ENCODE measurements around the gene SGSM1.

GRCh38 chr22:24951942-24952836, 146.2 kb downstream of the SGSM1 start, which contains the start of gene KIAA1671:
- TF ChIP-seq, protein P1, sequence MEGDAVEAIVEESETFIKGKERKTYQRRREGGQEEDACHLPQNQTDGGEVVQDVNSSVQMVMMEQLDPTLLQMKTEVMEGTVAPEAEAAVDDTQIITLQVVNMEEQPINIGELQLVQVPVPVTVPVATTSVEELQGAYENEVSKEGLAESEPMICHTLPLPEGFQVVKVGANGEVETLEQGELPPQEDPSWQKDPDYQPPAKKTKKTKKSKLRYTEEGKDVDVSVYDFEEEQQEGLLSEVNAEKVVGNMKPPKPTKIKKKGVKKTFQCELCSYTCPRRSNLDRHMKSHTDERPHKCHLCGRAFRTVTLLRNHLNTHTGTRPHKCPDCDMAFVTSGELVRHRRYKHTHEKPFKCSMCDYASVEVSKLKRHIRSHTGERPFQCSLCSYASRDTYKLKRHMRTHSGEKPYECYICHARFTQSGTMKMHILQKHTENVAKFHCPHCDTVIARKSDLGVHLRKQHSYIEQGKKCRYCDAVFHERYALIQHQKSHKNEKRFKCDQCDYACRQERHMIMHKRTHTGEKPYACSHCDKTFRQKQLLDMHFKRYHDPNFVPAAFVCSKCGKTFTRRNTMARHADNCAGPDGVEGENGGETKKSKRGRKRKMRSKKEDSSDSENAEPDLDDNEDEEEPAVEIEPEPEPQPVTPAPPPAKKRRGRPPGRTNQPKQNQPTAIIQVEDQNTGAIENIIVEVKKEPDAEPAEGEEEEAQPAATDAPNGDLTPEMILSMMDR (IDR thresholded peaks at IDR 0.05; ENCODE audit: low read depth, low read length, poor library complexity, severe bottlenecking): peak; percentile 85
- TF ChIP-seq EZH2phosphoT487 (IDR thresholded peaks at IDR 0.05; ENCODE audit: borderline replicate concordance, low read length): no peak

Data from DOHH2 (cell line).